Measurements from ENCODE around the gene TNFAIP8L1. TPM values are rescaled to one million over a fixed set of nuclear protein-coding genes. Genes with fewer than 3 reads are reported as not detected.

Gene TNFAIP8L1
- total RNA-seq, 1 donor from 2014 or later = 3.7 TPM

- DNase-seq (ENCODE audit: low read depth) = no peak
These were observed 60.7 kb downstream of the TNFAIP8L1 start for GRCh38 chr19:4699826-4700692.

- DNase-seq (ENCODE audit: low read depth) = no peak
These were observed 61.3 kb downstream of the TNFAIP8L1 start for GRCh38 chr19:4700693-4700970.

- no peak for DNase-seq (ENCODE audit: low read depth)
These were observed 62.2 kb downstream of the TNFAIP8L1 start for GRCh38 chr19:4701557-4701956.

- DNase-seq (ENCODE audit: low read depth) = no peak
These were observed 63.4 kb downstream of the TNFAIP8L1 start for GRCh38 chr19:4702764-4703163.

GRCh38 chr19:4703671-4704316 is 64.5 kb downstream of the TNFAIP8L1 start:
- no peak for DNase-seq (ENCODE audit: low read depth)

GRCh38 chr19:4704317-4704673 is 65.0 kb downstream of the TNFAIP8L1 start:
- DNase-seq (ENCODE audit: low read depth) = no peak

Other genes starting within 250 kb of the TNFAIP8L1 start
- gene SH3GL1, start 239.0 kb upstream of the TNFAIP8L1 start, total RNA-seq = 179 and 258 TPM in 2 replicates
- gene CHAF1A, start 236.9 kb upstream of the TNFAIP8L1 start, total RNA-seq = 3.1 TPM in 2 replicates
- 85.4 and 119 TPM in 2 replicates for gene UBXN6, start 181.7 kb upstream of the TNFAIP8L1 start, total RNA-seq
- 43.8 and 59.1 TPM in 2 replicates for gene HDGFL2, start 167.2 kb upstream of the TNFAIP8L1 start, total RNA-seq
- gene PLIN4, start 121.0 kb upstream of the TNFAIP8L1 start, total RNA-seq = 0.32 and 0.42 TPM in 2 replicates
- not detected in 2 replicates for gene PLIN5, start 104.3 kb upstream of the TNFAIP8L1 start, total RNA-seq
- 0.05 TPM in 1 of 2 replicates, not detected in the other for gene LRG1, start 99.5 kb upstream of the TNFAIP8L1 start, total RNA-seq
- gene SEMA6B, start 79.8 kb upstream of the TNFAIP8L1 start, total RNA-seq = 373 and 483 TPM in 2 replicates
- 64.6 and 65.2 TPM in 2 replicates for gene MYDGF, start 30.8 kb downstream of the TNFAIP8L1 start, total RNA-seq
- 44.7 and 49.4 TPM in 2 replicates for gene DPP9, start 84.3 kb downstream of the TNFAIP8L1 start, total RNA-seq
- gene FEM1A, start 152.2 kb downstream of the TNFAIP8L1 start, total RNA-seq = 42.1 and 46.4 TPM in 2 replicates
- gene TICAM1, start 192.2 kb downstream of the TNFAIP8L1 start, total RNA-seq = 4.4 and 4.6 TPM in 2 replicates
- 439 and 463 TPM in 2 replicates for gene PLIN3, start 228.2 kb downstream of the TNFAIP8L1 start, total RNA-seq